ENCODE data around the gene GALNT1.

Gene GALNT1

DNA sequence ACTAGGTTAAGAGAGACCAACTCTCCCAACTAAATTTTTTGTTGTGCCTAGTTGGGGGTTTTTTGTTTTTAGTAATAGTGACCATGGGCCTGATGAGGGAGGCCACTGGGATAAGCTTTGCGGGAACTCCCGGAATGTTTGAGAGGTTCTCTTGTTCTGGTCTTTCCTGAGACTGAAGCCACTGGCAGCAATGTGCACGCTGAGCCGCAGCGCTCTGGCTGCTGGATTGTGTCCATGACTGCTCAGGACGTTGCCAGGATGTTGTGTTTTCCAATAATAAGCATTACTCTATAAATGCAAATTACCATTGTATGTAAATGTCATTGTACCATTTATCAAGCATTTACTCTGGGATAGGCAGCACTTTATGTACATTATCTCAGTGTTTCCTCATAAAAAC lies 126.1 kb downstream of the GALNT1 start:
- H3K27ac ChIP-seq (ENCODE audit: insufficient read depth, low read depth, low read length, poor library complexity, severe bottlenecking), result no peak overlapping the region
- WGBS, 2 experiments, result 94 to 97% methylated on average over 5 to 6 of the region's 6 CpGs
- H3K27me3 ChIP-seq (ENCODE audit: control insufficient read depth, insufficient read depth, low read length, poor library complexity, severe bottlenecking), result no peaks in the 10 kb centered on the region
- peaks cover 5% of the 10 kb centered on the region for H3K36me3 ChIP-seq (ENCODE audit: control insufficient read depth, insufficient read depth, low read length)
- no peaks in the 10 kb centered on the region for H3K4me1 ChIP-seq (ENCODE audit: control insufficient read depth, insufficient read depth, low read length)
- H3K9me3 ChIP-seq (ENCODE audit: control insufficient read depth, low read length), result no peaks in the 10 kb centered on the region
- no peak overlapping the region for H3K4me3 ChIP-seq (ENCODE audit: insufficient read depth, low read depth, low read length)

DNA sequence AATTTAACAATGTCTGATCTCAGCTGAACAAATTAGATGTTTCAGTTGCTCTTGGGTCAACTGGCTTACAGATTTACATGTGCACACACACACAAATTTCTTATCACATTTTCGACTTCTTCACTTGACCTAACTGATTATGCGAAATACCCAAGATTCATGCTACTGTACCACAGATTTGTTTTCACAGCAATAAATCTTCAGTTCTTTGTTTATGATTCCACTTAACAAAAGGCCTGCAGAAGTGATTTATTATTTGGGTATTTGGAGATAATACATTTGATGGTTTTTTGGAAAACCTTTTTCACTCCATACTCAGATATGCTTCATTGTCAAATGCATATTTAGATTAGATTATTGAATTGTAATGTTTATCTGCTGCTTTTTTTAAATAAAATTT lies 129.0 kb downstream of the GALNT1 start:
- H3K36me3 ChIP-seq (ENCODE audit: control insufficient read depth, insufficient read depth, low read length), result peaks cover 5% of the 10 kb centered on the region
- no peak overlapping the region for H3K27ac ChIP-seq (ENCODE audit: insufficient read depth, low read depth, low read length, poor library complexity, severe bottlenecking)
- H3K27me3 ChIP-seq (ENCODE audit: control insufficient read depth, insufficient read depth, low read length, poor library complexity, severe bottlenecking), result no peaks in the 10 kb centered on the region
- WGBS, 2 experiments, result 95 to 96% methylated on average over 2 of the region's 2 CpGs
- H3K9me3 ChIP-seq (ENCODE audit: control insufficient read depth, low read length), result no peaks in the 10 kb centered on the region
- H3K4me3 ChIP-seq (ENCODE audit: insufficient read depth, low read depth, low read length), result no peak overlapping the region
- H3K4me1 ChIP-seq (ENCODE audit: control insufficient read depth, insufficient read depth, low read length), result no peaks in the 10 kb centered on the region

DNA sequence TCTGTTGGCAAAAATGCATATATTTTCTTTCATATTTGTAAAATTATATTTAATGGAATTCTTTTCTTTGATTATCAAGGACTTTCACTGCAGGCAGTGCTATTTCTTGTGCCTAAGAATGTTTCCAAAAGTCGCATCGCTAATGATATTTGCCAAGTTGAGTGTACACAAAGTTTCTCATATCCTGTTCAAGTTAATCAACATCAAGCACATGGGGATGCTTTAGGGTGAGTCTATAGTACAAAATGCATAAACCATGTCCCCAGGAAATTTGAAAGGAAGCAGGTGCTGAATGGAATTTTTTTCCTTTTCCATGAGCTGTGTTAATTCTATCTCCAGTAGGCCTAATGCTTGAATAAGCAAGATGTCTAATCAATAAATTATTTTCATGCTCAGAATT lies 129.7 kb downstream of the GALNT1 start:
- no peaks in the 10 kb centered on the region for H3K9me3 ChIP-seq (ENCODE audit: control insufficient read depth, low read length)
- H3K27me3 ChIP-seq (ENCODE audit: control insufficient read depth, insufficient read depth, low read length, poor library complexity, severe bottlenecking), result no peaks in the 10 kb centered on the region
- H3K36me3 ChIP-seq (ENCODE audit: control insufficient read depth, insufficient read depth, low read length), result peaks cover 5% of the 10 kb centered on the region
- 96% methylated on average over 2 of the region's 2 CpGs; no CpG with 5 or more reads in 1 of the 2 experiments for WGBS, 2 experiments
- H3K27ac ChIP-seq (ENCODE audit: insufficient read depth, low read depth, low read length, poor library complexity, severe bottlenecking), result no peak overlapping the region
- H3K4me1 ChIP-seq (ENCODE audit: control insufficient read depth, insufficient read depth, low read length), result no peaks in the 10 kb centered on the region
- H3K4me3 ChIP-seq (ENCODE audit: insufficient read depth, low read depth, low read length), result no peak overlapping the region

DNA sequence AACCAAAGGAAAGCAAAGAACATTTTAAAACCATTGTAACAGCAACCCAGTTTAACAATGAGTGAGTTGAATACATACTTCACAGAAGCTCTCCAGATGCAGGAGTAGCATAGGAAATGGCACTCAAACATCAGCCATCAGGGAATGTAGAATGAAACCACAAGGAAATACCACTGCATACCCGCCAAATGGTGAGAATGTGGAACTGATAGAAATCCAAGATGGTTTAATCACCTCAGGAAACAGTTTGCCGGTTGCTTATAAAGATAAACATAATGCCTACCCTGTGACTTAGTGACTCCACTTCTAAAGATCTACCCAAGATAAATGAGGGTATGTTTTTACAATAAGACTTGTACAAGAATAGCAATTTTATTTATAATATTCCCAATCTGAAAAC lies 132.0 kb downstream of the GALNT1 start:
- WGBS, 2 experiments, result 90 to 100% methylated on average over 1 to 2 of the region's 2 CpGs

DNA sequence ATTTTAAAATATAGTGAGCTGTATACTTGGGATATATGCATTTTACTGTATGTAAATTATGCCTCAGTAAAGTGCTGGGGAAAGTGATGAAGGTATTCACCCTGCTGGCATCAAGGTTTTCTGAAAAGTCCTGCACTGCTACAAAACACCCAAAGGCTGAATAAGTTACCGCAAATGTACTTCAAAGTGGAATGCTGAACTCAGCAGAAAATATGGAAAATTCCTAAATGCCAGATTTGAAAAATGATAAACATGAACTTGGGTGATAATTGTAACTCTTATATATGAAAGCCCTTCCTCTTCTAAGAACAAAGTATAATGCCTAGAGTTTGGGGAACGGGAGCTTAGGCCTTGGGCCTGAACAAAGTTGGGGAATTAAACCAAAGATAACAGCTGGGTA lies 133.0 kb downstream of the GALNT1 start:
- no peaks in the 10 kb centered on the region for H3K9me3 ChIP-seq (ENCODE audit: control insufficient read depth, low read length)
- no peak overlapping the region for H3K27ac ChIP-seq (ENCODE audit: insufficient read depth, low read depth, low read length, poor library complexity, severe bottlenecking)
- WGBS, 2 experiments, result 98% methylated on average over 2 of the region's 2 CpGs
- H3K4me1 ChIP-seq (ENCODE audit: control insufficient read depth, insufficient read depth, low read length), result no peaks in the 10 kb centered on the region
- H3K36me3 ChIP-seq (ENCODE audit: control insufficient read depth, insufficient read depth, low read length), result peaks cover 4% of the 10 kb centered on the region
- no peak overlapping the region for H3K4me3 ChIP-seq (ENCODE audit: insufficient read depth, low read depth, low read length)
- H3K27me3 ChIP-seq (ENCODE audit: control insufficient read depth, insufficient read depth, low read length, poor library complexity, severe bottlenecking), result no peaks in the 10 kb centered on the region

More for the DNA sequence above, 132.0 kb downstream of the GALNT1 start:
- no peak overlapping the region for H3K4me3 ChIP-seq (ENCODE audit: insufficient read depth, low read depth, low read length)
- H3K4me1 ChIP-seq (ENCODE audit: control insufficient read depth, insufficient read depth, low read length), result no peaks in the 10 kb centered on the region
- H3K9me3 ChIP-seq (ENCODE audit: control insufficient read depth, low read length), result no peaks in the 10 kb centered on the region
- no peaks in the 10 kb centered on the region for H3K27me3 ChIP-seq (ENCODE audit: control insufficient read depth, insufficient read depth, low read length, poor library complexity, severe bottlenecking)
- H3K27ac ChIP-seq (ENCODE audit: insufficient read depth, low read depth, low read length, poor library complexity, severe bottlenecking), result no peak overlapping the region
- peaks cover 5% of the 10 kb centered on the region for H3K36me3 ChIP-seq (ENCODE audit: control insufficient read depth, insufficient read depth, low read length)

DNA sequence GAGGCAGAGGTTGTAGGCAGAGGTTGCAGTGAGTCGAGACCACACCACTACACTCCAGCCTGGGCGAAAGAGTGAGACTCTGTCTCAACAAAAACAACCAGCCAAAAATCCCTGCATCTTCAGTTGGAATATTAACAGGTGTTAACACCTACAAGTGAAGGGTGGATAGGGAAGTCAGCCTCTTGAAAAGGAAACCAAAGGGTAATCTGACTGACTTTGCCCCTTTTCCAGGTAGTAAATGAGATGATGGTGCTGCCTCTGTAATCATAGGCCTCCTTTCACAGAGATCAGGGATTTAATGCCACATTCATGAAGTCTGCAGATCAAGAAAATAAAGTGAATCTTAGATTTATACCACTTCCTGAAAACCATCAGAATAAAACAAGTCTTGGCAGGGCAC lies 133.6 kb downstream of the GALNT1 start:
- Histone ChIP-seq H3K27ac (ENCODE audit: insufficient read depth, low read depth, low read length, poor library complexity, severe bottlenecking) (no peak overlapping the region), H3K4me3 (ENCODE audit: insufficient read depth, low read depth, low read length) (no peak overlapping the region), H3K27me3 (ENCODE audit: control insufficient read depth, insufficient read depth, low read length, poor library complexity, severe bottlenecking) (no peaks in the 10 kb centered on the region), H3K4me1 (ENCODE audit: control insufficient read depth, insufficient read depth, low read length) (no peaks in the 10 kb centered on the region), H3K36me3 (ENCODE audit: control insufficient read depth, insufficient read depth, low read length) (no peaks in the 10 kb centered on the region), H3K9me3 (ENCODE audit: control insufficient read depth, low read length) (no peaks in the 10 kb centered on the region)
- WGBS, 2 experiments, result 85 to 98% methylated on average over 2 of the region's 2 CpGs

DNA sequence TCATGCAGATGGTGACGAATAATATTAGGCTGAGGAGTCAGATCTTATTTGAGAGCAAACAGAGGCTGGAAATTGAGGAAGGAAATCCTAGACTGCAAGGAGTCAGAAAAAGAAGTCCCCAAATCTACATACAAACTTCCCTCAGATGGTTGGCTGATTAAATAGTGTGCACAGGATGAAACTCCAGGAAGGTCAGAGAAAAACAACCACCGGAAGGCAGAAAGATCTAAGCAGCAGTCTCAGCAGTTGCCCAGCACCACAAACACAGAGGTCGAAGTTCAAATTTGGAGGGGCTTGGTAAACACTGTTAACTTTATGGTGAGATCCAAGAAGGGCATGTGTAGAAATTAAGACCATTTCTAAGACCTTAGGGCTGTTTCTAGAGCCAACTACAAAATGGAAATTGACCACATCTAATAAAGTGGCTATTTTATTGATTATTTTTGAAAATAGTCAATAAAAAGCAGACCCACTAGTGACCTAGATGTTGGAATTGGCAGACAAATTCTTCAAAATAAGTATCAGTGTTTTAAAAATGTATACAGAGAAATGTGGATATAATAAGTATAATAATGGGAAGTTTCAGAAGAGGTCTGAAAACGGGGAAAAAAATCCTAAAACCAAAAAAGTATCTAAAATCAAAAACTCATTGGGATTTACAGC lies 134.8 kb downstream of the GALNT1 start:
- Histone ChIP-seq H3K36me3 (ENCODE audit: control insufficient read depth, insufficient read depth, low read length) (no peaks in the 10 kb centered on the region), H3K9me3 (ENCODE audit: control insufficient read depth, low read length) (no peaks in the 10 kb centered on the region), H3K4me3 (ENCODE audit: insufficient read depth, low read depth, low read length) (no peak overlapping the region), H3K4me1 (ENCODE audit: control insufficient read depth, insufficient read depth, low read length) (no peaks in the 10 kb centered on the region), H3K27ac (ENCODE audit: insufficient read depth, low read depth, low read length, poor library complexity, severe bottlenecking) (no peak overlapping the region), H3K27me3 (ENCODE audit: control insufficient read depth, insufficient read depth, low read length, poor library complexity, severe bottlenecking) (no peaks in the 10 kb centered on the region)
- WGBS, 2 experiments, result 96 to 97% methylated on average over 3 to 4 of the region's 4 CpGs

DNA sequence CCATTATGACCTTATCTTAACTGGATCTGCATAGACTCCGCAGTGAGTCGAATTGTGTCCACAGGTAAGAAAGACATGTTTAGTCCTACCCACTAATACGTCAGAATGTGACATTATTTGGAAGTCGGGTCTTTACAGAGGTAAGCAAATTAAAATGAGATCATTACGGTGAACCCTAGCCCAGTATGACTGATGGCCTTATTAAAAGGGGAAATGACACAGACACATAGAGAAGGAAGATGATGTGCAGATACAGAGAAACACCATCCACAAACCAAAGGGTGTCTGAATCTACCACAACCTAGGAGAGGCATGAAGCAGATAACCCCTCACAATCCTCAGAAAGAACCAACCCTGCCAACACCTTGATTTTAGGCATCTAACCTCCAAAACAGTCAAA lies 135.6 kb downstream of the GALNT1 start:
- no peak overlapping the region for H3K4me3 ChIP-seq (ENCODE audit: insufficient read depth, low read depth, low read length)
- no peaks in the 10 kb centered on the region for H3K36me3 ChIP-seq (ENCODE audit: control insufficient read depth, insufficient read depth, low read length)
- no peaks in the 10 kb centered on the region for H3K4me1 ChIP-seq (ENCODE audit: control insufficient read depth, insufficient read depth, low read length)
- 90 to 96% methylated on average over 5 of the region's 5 CpGs for WGBS, 2 experiments
- no peak overlapping the region for H3K27ac ChIP-seq (ENCODE audit: insufficient read depth, low read depth, low read length, poor library complexity, severe bottlenecking)
- H3K27me3 ChIP-seq (ENCODE audit: control insufficient read depth, insufficient read depth, low read length, poor library complexity, severe bottlenecking), result no peaks in the 10 kb centered on the region
- H3K9me3 ChIP-seq (ENCODE audit: control insufficient read depth, low read length), result no peaks in the 10 kb centered on the region

DNA sequence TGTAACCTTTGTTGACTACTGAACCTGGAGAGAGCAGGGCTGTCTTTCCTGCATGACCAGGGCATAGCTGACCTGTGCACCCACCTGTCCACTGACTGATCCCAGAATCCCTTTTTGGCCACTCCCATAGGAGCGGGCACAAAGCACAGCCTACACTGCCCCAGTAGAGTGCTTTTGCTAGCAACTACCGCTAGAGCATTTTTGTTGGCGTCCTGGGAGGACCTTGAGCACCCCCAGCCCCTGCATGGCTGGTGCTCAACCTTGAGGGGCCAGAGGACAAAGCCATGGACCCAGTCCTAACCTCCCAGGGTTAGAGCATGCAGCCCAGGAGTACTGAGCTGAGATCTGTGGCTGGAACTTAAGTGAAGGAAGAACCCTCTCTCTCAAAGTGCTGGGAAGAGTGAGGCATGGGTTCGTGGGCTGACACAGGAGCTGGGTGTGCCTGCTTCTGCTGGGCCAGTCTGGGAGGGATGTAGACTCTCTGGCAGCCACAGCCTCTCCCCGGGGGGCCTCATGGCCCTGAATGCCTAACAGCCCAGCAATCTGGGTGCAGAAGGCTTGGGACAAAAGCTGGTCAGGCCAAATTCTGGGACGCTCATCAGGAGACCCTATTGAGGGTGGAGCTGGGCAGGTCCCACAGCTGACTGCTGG lies 140.0 kb downstream of the GALNT1 start:
- Histone ChIP-seq H3K36me3 (ENCODE audit: control insufficient read depth, insufficient read depth, low read length) (no peaks in the 10 kb centered on the region), H3K9me3 (ENCODE audit: control insufficient read depth, low read length) (no peaks in the 10 kb centered on the region), H3K27ac (ENCODE audit: insufficient read depth, low read depth, low read length, poor library complexity, severe bottlenecking) (no peak overlapping the region), H3K4me1 (ENCODE audit: control insufficient read depth, insufficient read depth, low read length) (no peaks in the 10 kb centered on the region), H3K4me3 (ENCODE audit: insufficient read depth, low read depth, low read length) (no peak overlapping the region), H3K27me3 (ENCODE audit: control insufficient read depth, insufficient read depth, low read length, poor library complexity, severe bottlenecking) (no peaks in the 10 kb centered on the region)
- 90 to 92% methylated on average over 6 of the region's 6 CpGs for WGBS, 2 experiments

DNA sequence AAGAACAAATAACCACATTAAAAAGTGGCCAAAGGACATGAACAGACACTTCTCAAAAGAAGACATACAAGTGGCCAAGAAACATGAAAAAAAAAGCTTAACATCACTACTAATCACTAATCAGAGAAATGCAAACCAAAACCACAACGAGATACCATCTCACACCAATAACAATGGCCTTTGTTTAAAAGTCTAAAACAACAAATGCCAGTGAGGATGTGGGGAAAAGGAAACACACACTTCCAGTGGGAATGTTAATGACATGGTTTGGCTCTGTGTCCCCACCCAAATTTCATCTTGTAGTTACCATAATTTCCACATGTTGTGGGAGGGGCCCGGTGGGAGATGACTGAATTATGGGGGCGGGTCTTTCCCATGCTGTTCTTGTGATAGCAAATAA lies 147.1 kb downstream of the GALNT1 start:
- Histone ChIP-seq H3K9me3 (ENCODE audit: control insufficient read depth, low read length) (no peaks in the 10 kb centered on the region), H3K27ac (ENCODE audit: insufficient read depth, low read depth, low read length, poor library complexity, severe bottlenecking) (no peak overlapping the region), H3K4me1 (ENCODE audit: control insufficient read depth, insufficient read depth, low read length) (no peaks in the 10 kb centered on the region), H3K4me3 (ENCODE audit: insufficient read depth, low read depth, low read length) (no peak overlapping the region), H3K27me3 (ENCODE audit: control insufficient read depth, insufficient read depth, low read length, poor library complexity, severe bottlenecking) (no peaks in the 10 kb centered on the region), H3K36me3 (ENCODE audit: control insufficient read depth, insufficient read depth, low read length) (no peaks in the 10 kb centered on the region)
- 83 to 90% methylated on average over 3 of the region's 3 CpGs for WGBS, 2 experiments
